ENCODE measurements around the gene EWSR1.
"Not testable (repeated sequence)": the region's sequence is repeated elsewhere in the genome, so short reads cannot be mapped to it uniquely, and the experiment has no call there.

The EWSR1 gene

GRCh38 chr22:29339381-29340235 is 71.5 kb downstream of the EWSR1 start:
- no peak for DNase-seq

GRCh38 chr22:29340566-29340965 is 72.5 kb downstream of the EWSR1 start:
- no peak for DNase-seq

- no peak for DNase-seq
These were observed 73.2 kb downstream of the EWSR1 start for GRCh38 chr22:29341056-29341848.

- DNase-seq = no peak
These were observed 73.7 kb downstream of the EWSR1 start for GRCh38 chr22:29341849-29342127.

- DNase-seq = no peak
These were observed 74.1 kb downstream of the EWSR1 start for GRCh38 chr22:29342177-29342576.

- no peak for DNase-seq
These were observed 74.7 kb downstream of the EWSR1 start for GRCh38 chr22:29342577-29343312.

GRCh38 chr22:29343313-29343805 is 75.3 kb downstream of the EWSR1 start:
- DNase-seq = peak in 1 of 2 experiments; percentile 10

GRCh38 chr22:29344137-29344536 is 76.1 kb downstream of the EWSR1 start:
- DNase-seq = peak; percentile 60 to 84

GRCh38 chr22:29344889-29345288 is 76.8 kb downstream of the EWSR1 start:
- DNase-seq = not testable (repeated sequence)

- no peak for DNase-seq
These were observed 77.9 kb downstream of the EWSR1 start for GRCh38 chr22:29345932-29346331.

- DNase-seq = no peak
These were observed 78.6 kb downstream of the EWSR1 start for GRCh38 chr22:29346659-29347058.

GRCh38 chr22:29348041-29348440 is 80.0 kb downstream of the EWSR1 start:
- DNase-seq = no peak

- DNase-seq = no peak
These were observed 80.9 kb downstream of the EWSR1 start for GRCh38 chr22:29348956-29349355.

Measured in SW 1271 (cell line).